Measurements from ENCODE around the gene BRME1.

BRME1 gene

GRCh38 chr19:13885826-13886365 is 20.0 kb downstream of the BRME1 start:
- Histone ChIP-seq H3K23ac (ENCODE audit: low read depth, low read length, poor library complexity) (no peak overlapping the region), H4K8ac (ENCODE audit: low read depth, low read length) (no peak overlapping the region), H3K36me3 (replicated peaks in 1 of 2; ENCODE audit: control insufficient read depth in 2 of 2, insufficient read depth in 2 of 2, low read length in 2 of 2) (no peaks in the 10 kb centered on the region), H3K14ac (ENCODE audit: low read length) (no peak overlapping the region), H2BK15ac (ENCODE audit: low read length) (no peak overlapping the region), H3K4me3 (ENCODE audit: low read length in 2 of 2) (no peak overlapping the region), H2BK12ac (ENCODE audit: low read length) (no peak overlapping the region), H3K27ac (replicated peaks; ENCODE audit: low read length) (no peak overlapping the region), H3K4me1 (ENCODE audit: control insufficient read depth in 2 of 2, insufficient read depth in 1 of 2, low read depth in 1 of 2, low read length in 2 of 2) (peaks cover 11 to 16% of the 10 kb centered on the region in 2 donors), H3K18ac (ENCODE audit: low read length) (peak overlapping the region; percentile 3), H3K27me3 (ENCODE audit: control insufficient read depth in 3 of 3, insufficient read depth in 3 of 3, low read depth in 1 of 3, low read length in 3 of 3) (no peaks in the 10 kb centered on the region), H3K79me1 (ENCODE audit: low read depth, low read length) (no peaks in the 10 kb centered on the region), H3K4ac (ENCODE audit: low read length) (no peak overlapping the region), H2BK120ac (ENCODE audit: low read depth, low read length) (no peak overlapping the region), H3K9ac (ENCODE audit: low read depth, low read length, poor library complexity) (peak overlapping the region; percentile 45), H4K91ac (ENCODE audit: low read depth, low read length, poor library complexity) (no peak overlapping the region), H2BK5ac (ENCODE audit: low read length) (no peak overlapping the region), H3K4me2 (ENCODE audit: insufficient read depth, low read length, poor library complexity, severe bottlenecking) (no peak overlapping the region), H2AK5ac (ENCODE audit: low read depth, low read length) (peak overlapping the region; percentile 76), H2AFZ (ENCODE audit: low read length) (no peak overlapping the region), H3K9me3 (replicated peaks in 1 of 2; ENCODE audit: control insufficient read depth in 2 of 2, insufficient read depth in 1 of 2, low read depth in 1 of 2, low read length in 2 of 2) (no peaks in the 10 kb centered on the region)
- no CpG with 5 or more reads among the region's 20 CpGs for WGBS, 2 donors (ENCODE audit: extremely low coverage in 2 of 2, insufficient read length in 2 of 2, insufficient replicate concordance in 1 of 2)
- no peak for DNase-seq (ENCODE audit: low spot score)

- Histone ChIP-seq H3K9ac (ENCODE audit: low read depth, low read length, poor library complexity) (no peak overlapping the region), H2AK5ac (ENCODE audit: low read depth, low read length) (peak overlapping the region; percentile 76), H4K91ac (ENCODE audit: low read depth, low read length, poor library complexity) (no peak overlapping the region), H2BK12ac (ENCODE audit: low read length) (no peak overlapping the region), H3K79me1 (ENCODE audit: low read depth, low read length) (no peaks in the 10 kb centered on the region), H3K4me2 (ENCODE audit: insufficient read depth, low read length, poor library complexity, severe bottlenecking) (no peak overlapping the region), H3K18ac (ENCODE audit: low read length) (peak overlapping the region; percentile 0), H2BK120ac (ENCODE audit: low read depth, low read length) (peak overlapping the region; percentile 78), H3K4me1 (ENCODE audit: control insufficient read depth in 2 of 2, insufficient read depth in 1 of 2, low read depth in 1 of 2, low read length in 2 of 2) (peaks cover 17 to 23% of the 10 kb centered on the region in 2 donors), H3K9me3 (replicated peaks in 1 of 2; ENCODE audit: control insufficient read depth in 2 of 2, insufficient read depth in 1 of 2, low read depth in 1 of 2, low read length in 2 of 2) (no peaks in the 10 kb centered on the region), H2BK15ac (ENCODE audit: low read length) (no peak overlapping the region), H3K27ac (replicated peaks; ENCODE audit: low read length) (no peak overlapping the region), H3K4me3 (ENCODE audit: low read length in 2 of 2) (no peak overlapping the region), H3K23ac (ENCODE audit: low read depth, low read length, poor library complexity) (peak overlapping the region; percentile 11), H3K4ac (ENCODE audit: low read length) (peak overlapping the region; percentile 18), H3K36me3 (replicated peaks in 1 of 2; ENCODE audit: control insufficient read depth in 2 of 2, insufficient read depth in 2 of 2, low read length in 2 of 2) (no peaks in the 10 kb centered on the region), H3K14ac (ENCODE audit: low read length) (no peak overlapping the region), H3K27me3 (ENCODE audit: control insufficient read depth in 3 of 3, insufficient read depth in 3 of 3, low read depth in 1 of 3, low read length in 3 of 3) (no peaks in the 10 kb centered on the region), H2AFZ (ENCODE audit: low read length) (no peak overlapping the region), H4K8ac (ENCODE audit: low read depth, low read length) (no peak overlapping the region), H2BK5ac (ENCODE audit: low read length) (no peak overlapping the region)
- WGBS, 2 donors (ENCODE audit: extremely low coverage in 2 of 2, insufficient read length in 2 of 2, insufficient replicate concordance in 1 of 2): no CpG with 5 or more reads among the region's 26 CpGs
- no peak for DNase-seq (ENCODE audit: low spot score)
Observed at GRCh38 chr19:13884726-13885591, 21.0 kb downstream of the BRME1 start.

GRCh38 chr19:13883516-13884064 is 22.3 kb downstream of the BRME1 start:
- WGBS, 2 donors (ENCODE audit: extremely low coverage in 2 of 2, insufficient read length in 2 of 2, insufficient replicate concordance in 1 of 2): no CpG with 5 or more reads among the region's 10 CpGs
- Histone ChIP-seq H4K91ac (ENCODE audit: low read depth, low read length, poor library complexity) (no peak overlapping the region), H2AFZ (ENCODE audit: low read length) (peak overlapping the region; percentile 24), H2BK15ac (ENCODE audit: low read length) (peak overlapping the region; percentile 77), H3K9ac (ENCODE audit: low read depth, low read length, poor library complexity) (no peak overlapping the region), H3K4me3 (ENCODE audit: low read length in 2 of 2) (no peak overlapping the region), H3K27ac (replicated peaks; ENCODE audit: low read length) (no peak overlapping the region), H2BK12ac (ENCODE audit: low read length) (peak overlapping the region; percentile 80), H3K18ac (ENCODE audit: low read length) (peak overlapping the region; percentile 87), H2AK5ac (ENCODE audit: low read depth, low read length) (peak overlapping the region; percentile 10), H2BK120ac (ENCODE audit: low read depth, low read length) (no peak overlapping the region), H3K9me3 (replicated peaks in 1 of 2; ENCODE audit: control insufficient read depth in 2 of 2, insufficient read depth in 1 of 2, low read depth in 1 of 2, low read length in 2 of 2) (no peaks in the 10 kb centered on the region), H3K4ac (ENCODE audit: low read length) (no peak overlapping the region), H3K4me1 (ENCODE audit: control insufficient read depth in 2 of 2, insufficient read depth in 1 of 2, low read depth in 1 of 2, low read length in 2 of 2) (peaks cover 17 to 23% of the 10 kb centered on the region in 2 donors), H3K27me3 (ENCODE audit: control insufficient read depth in 3 of 3, insufficient read depth in 3 of 3, low read depth in 1 of 3, low read length in 3 of 3) (no peaks in the 10 kb centered on the region), H3K23ac (ENCODE audit: low read depth, low read length, poor library complexity) (no peak overlapping the region), H4K8ac (ENCODE audit: low read depth, low read length) (no peak overlapping the region), H2BK5ac (ENCODE audit: low read length) (no peak overlapping the region), H3K14ac (ENCODE audit: low read length) (no peak overlapping the region), H3K36me3 (replicated peaks in 1 of 2; ENCODE audit: control insufficient read depth in 2 of 2, insufficient read depth in 2 of 2, low read length in 2 of 2) (no peaks in the 10 kb centered on the region), H3K4me2 (ENCODE audit: insufficient read depth, low read length, poor library complexity, severe bottlenecking) (no peak overlapping the region), H3K79me1 (ENCODE audit: low read depth, low read length) (no peaks in the 10 kb centered on the region)
- no peak for DNase-seq (ENCODE audit: low spot score)

- Histone ChIP-seq H3K23ac (ENCODE audit: low read depth, low read length, poor library complexity) (peak overlapping the region; percentile 66), H3K36me3 (replicated peaks in 1 of 2; ENCODE audit: control insufficient read depth in 2 of 2, insufficient read depth in 2 of 2, low read length in 2 of 2) (no peaks in the 10 kb centered on the region), H2BK120ac (ENCODE audit: low read depth, low read length) (no peak overlapping the region), H3K4me3 (ENCODE audit: low read length in 2 of 2) (no peak overlapping the region), H3K4me2 (ENCODE audit: insufficient read depth, low read length, poor library complexity, severe bottlenecking) (no peak overlapping the region), H3K18ac (ENCODE audit: low read length) (peak overlapping the region; percentile 87), H3K9ac (ENCODE audit: low read depth, low read length, poor library complexity) (no peak overlapping the region), H2AFZ (ENCODE audit: low read length) (peak overlapping the region; percentile 24), H3K4me1 (ENCODE audit: control insufficient read depth in 2 of 2, insufficient read depth in 1 of 2, low read depth in 1 of 2, low read length in 2 of 2) (peaks cover 17 to 23% of the 10 kb centered on the region in 2 donors), H3K9me3 (replicated peaks in 1 of 2; ENCODE audit: control insufficient read depth in 2 of 2, insufficient read depth in 1 of 2, low read depth in 1 of 2, low read length in 2 of 2) (no peaks in the 10 kb centered on the region), H4K8ac (ENCODE audit: low read depth, low read length) (peak overlapping the region; percentile 93), H2BK5ac (ENCODE audit: low read length) (no peak overlapping the region), H2BK15ac (ENCODE audit: low read length) (peak overlapping the region; percentile 77), H2AK5ac (ENCODE audit: low read depth, low read length) (peak overlapping the region; percentile 10), H3K4ac (ENCODE audit: low read length) (peak overlapping the region; percentile 40), H3K27ac (replicated peaks; ENCODE audit: low read length) (no peak overlapping the region), H2BK12ac (ENCODE audit: low read length) (peak overlapping the region; percentile 80), H3K14ac (ENCODE audit: low read length) (no peak overlapping the region), H4K91ac (ENCODE audit: low read depth, low read length, poor library complexity) (no peak overlapping the region), H3K79me1 (ENCODE audit: low read depth, low read length) (no peaks in the 10 kb centered on the region), H3K27me3 (ENCODE audit: control insufficient read depth in 3 of 3, insufficient read depth in 3 of 3, low read depth in 1 of 3, low read length in 3 of 3) (no peaks in the 10 kb centered on the region)
- no CpG with 5 or more reads among the region's 12 CpGs for WGBS, 2 donors (ENCODE audit: extremely low coverage in 2 of 2, insufficient read length in 2 of 2, insufficient replicate concordance in 1 of 2)
- DNase-seq (ENCODE audit: low spot score): no peak
Observed at GRCh38 chr19:13882836-13883235, 23.1 kb downstream of the BRME1 start.

Data from neuronal stem cell (in vitro differentiated cells).